ENCODE measurements around the gene CAPN10.

CAPN10 gene

DNA sequence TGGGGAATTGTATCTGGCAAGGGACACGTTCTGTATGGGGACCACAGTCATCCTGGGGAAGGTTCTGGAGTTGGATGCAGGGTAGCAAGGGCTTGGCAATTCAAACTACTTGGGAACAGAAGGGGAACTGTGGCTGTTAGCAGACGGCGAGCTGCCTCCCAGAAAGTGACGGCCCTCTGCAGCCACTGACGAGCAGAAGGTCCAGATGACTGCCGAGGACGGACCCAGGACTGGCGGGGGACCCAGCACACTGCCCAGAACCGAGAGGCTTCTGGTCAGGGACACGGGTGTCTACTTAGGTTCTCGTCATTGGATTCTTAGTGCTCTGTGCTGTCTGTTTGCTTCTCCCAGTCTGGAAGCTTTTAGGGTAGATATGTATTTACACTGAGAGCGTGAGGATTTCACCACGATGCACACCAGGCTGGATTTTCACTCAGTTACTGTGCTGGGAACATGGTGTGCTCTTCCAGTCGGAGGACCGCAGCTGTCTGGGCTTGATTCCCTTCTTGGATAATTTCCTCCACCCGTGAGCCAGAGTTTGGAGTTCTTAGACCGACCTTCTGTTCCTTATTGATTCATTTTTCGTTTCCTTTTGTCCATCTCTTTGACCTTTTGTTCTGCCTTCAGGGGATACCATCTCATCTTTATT lies 52.1 kb downstream of the CAPN10 start:
- DNase-seq (ENCODE audit: low read depth): no peak

- no peak for DNase-seq (ENCODE audit: low read depth)
Measured at GRCh38 chr2:240639566-240639965, 53.0 kb downstream of the CAPN10 start.

- no peak for DNase-seq (ENCODE audit: low read depth)
Measured at GRCh38 chr2:240640939-240641338, 54.4 kb downstream of the CAPN10 start.

DNA sequence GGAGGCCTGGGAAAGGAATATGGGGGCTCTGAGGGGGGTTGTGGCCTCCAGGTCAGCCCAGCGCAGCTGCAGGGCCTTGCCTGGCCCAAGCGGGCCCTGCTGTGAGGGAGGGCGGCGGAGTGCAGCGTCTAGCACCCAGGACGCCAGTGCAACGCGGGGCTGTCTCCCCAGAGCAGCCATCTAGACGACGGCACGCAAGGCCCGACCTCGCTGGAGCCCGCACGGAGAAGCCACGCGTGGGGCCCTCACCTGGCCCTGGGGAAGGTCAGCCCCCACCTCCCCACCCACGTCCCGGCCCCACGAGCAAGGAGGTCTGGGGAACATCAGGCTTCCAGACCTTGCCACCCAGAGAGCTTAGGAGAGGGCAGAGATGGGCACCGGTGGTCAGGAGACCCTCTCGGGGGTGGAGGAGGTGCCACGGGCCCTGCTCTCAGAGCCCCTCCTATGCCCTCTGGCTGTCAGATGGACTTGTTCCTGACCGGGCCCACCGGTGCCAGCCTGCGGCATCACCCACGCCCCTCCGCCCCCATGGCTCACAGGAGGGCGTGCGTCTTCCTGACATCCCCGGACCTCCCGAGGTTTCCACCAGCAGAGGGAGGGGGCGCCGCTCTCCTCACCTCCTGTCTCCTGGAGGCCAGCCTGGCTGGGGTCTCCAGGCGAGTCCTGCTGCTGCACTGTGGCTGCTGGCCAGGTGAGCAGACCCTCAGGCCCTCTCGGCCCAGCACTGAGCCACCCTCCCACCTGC lies 55.7 kb downstream of the CAPN10 start:
- no peak for DNase-seq (ENCODE audit: low read depth)

- DNase-seq (ENCODE audit: low read depth): no peak
Measured at GRCh38 chr2:240642806-240643092, 56.2 kb downstream of the CAPN10 start.

GRCh38 chr2:240643093-240643810 lies 56.7 kb downstream of the CAPN10 start:
- DNase-seq (ENCODE audit: low read depth): no peak

DNA sequence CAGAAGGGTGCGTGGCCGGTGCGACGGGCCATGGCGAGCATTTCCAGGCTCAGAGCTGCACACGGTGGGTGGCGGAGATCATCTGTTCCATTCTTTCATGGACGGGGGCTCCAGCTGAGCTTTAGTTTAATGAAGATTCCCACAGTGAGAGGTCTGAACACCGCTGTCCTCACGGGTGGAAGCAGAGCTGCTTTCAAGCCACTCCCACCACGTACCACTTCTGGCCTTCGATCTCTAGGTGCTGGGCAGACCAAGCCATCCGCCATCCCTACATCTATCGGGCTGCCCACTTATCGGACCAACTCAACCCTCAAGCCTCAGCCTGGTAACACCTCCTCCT lies 57.2 kb downstream of the CAPN10 start:
- DNase-seq (ENCODE audit: low read depth): no peak

GRCh38 chr2:240644171-240644651 lies 57.7 kb downstream of the CAPN10 start:
- no peak for DNase-seq (ENCODE audit: low read depth)

GRCh38 chr2:240644859-240645301 lies 58.3 kb downstream of the CAPN10 start:
- no peak for DNase-seq (ENCODE audit: low read depth)

DNA sequence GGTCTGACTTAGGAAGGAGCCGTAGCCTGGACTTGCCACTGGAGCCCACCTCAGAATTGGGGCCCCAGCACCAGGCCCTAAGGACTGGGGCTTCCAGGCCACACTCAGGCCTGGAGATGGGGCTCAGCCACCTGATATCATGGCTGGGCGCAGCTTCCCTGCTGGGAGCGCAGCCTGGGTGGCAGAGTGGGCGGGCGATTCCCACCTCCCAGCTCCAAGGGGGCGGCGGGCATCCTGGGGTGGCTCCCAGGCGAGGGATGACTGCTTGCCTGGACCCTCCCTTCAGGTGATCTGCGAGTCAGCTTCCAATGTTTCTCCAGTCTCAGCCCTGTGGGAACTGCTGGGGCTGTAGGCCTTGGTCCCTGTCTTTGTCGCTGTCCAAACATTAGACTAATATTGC lies 58.8 kb downstream of the CAPN10 start:
- DNase-seq (ENCODE audit: low read depth): no peak

- DNase-seq (ENCODE audit: low read depth): no peak
Measured at GRCh38 chr2:240645801-240646175, 59.3 kb downstream of the CAPN10 start.

DNA sequence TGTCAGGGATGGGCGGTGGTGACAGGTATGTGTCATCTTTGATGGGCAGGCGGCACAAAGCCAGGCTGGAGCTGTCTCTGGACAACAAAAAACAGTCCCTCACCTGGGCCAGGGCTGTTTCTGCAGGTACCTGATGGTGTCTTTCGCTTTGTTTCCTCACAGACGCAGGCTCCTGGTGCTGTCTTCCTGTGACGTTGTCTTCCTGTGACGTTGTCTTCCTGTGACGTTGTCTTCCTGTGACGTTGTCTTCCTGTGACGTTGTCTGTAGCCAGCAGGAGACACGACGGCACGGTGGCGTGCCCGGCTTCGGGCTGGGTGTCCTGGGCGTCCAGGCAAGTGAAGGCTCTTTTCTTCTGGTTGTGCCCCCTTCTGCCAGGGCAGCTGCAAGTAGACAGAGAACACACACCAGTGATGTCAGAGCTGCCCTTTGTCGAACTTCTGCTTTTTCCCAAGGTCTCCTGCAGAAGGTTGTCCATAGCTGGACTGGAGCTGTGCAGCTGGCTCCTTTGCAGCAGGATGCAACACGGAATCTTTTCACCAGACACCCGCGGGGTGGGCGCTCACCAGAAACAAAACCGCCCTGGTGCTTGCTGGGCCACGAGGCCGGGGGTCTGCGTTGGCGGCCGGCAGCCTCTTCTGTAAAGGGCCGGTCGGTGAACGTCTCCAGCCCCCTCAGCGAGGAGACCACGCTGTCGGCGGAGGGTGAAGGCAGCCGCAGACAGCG lies 59.8 kb downstream of the CAPN10 start:
- no peak for DNase-seq (ENCODE audit: low read depth)

DNA sequence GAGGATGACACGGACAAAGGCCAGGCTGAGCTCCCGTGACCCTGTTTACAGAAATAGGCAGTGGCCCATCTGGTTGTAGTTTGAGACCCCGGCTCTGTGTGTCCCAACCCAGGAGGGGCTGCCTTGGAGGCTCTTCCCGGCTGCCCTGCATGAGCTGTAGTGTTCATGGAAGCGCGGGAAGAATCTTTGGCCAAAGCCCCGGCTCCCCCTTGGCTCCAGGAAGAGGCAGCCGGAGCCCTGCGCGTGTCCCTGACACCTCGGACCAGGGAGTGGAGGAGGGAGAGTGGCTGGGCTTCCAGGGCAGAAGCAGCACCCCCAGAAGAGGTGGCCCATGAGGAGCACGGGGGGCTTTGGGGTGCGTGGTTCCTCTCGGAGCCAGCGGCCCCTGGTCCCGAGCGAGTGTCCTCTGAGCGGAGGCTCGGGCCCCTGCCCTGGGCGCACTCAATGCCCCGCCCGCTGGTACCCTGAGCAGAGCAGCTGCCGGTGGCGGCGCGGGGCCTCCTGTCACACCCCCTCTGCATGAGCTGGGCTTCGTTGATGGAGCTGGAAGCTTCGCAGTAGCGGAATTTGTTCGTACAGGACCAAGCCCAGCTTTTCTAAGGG lies 60.5 kb downstream of the CAPN10 start:
- DNase-seq (ENCODE audit: low read depth): no peak

- DNase-seq (ENCODE audit: low read depth): no peak
Measured at GRCh38 chr2:240647503-240648154, 61.1 kb downstream of the CAPN10 start.

DNA sequence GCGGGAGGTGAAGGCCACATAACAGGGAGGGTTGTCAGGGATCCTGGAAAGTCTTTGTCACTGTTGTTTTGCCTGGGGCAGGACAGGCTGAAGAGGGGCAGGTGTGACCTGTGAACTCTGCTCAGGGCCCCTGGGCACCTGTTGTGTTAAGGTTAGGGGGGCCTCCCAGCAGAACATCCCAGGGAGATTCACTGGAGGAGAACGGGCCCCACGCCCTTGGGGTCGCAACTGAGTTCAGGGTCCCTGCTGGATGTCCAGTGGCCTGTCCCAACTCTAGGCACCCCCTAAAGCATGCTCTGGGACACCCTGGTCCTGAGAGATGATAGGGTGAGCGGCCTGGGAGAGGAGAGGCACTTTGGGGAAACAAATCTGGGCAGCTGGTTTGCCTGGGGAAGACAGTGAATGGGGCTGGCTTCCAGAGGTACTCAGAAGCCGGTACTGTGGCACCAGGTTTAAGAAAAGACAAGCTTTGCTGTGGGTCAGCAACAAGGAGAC lies 61.7 kb downstream of the CAPN10 start:
- DNase-seq (ENCODE audit: low read depth): no peak
